Liver (tissue), 9 donors: ENCODE data around the gene PRC1. TPM values are rescaled to one million over a fixed set of nuclear protein-coding genes. Genes with fewer than 3 reads are reported as not detected.
"Not testable (repeated sequence)": the region's sequence is repeated elsewhere in the genome, so short reads cannot be mapped to it uniquely, and the experiment has no call there.

Experiments
- DNase-seq: peaks from one replicate; pipeline ENCODE4 v3.0.0-alpha.2; 2017; ENCODE audit warnings: low spot score
- H3K27ac ChIP-seq, 2 donors: one replicate each; pipeline ENCODE4 v1.7.0; 2013; ENCODE audit warnings: inconsistent platforms in 2 of 2, low read length in 2 of 2, control low read depth in 1 of 2, low read depth in 1 of 2, mild to moderate bottlenecking in 1 of 2
- H3K27me3 ChIP-seq, 4 donors: one replicate each; pipeline versions ENCODE4 v1.6.1 to v1.7.0; 2013; ENCODE audit warnings: low read length in 3 of 4, inconsistent platforms in 1 of 4, mild to moderate bottlenecking in 1 of 4, moderate library complexity in 1 of 4; ENCODE audit not compliant: control insufficient read depth in 4 of 4, insufficient read depth in 4 of 4
- H3K36me3 ChIP-seq, 4 donors: one replicate each; pipeline versions ENCODE4 v1.6.1 to v1.7.0; 2013; ENCODE audit warnings: low read length in 3 of 4, mild to moderate bottlenecking in 3 of 4, low read depth in 1 of 4, moderate library complexity in 1 of 4; ENCODE audit not compliant: control insufficient read depth in 4 of 4, insufficient read depth in 3 of 4
- H3K4me1 ChIP-seq, 4 donors: one replicate each; pipeline versions ENCODE4 v1.6.1 to v1.7.0; 2013; ENCODE audit warnings: low read length in 3 of 4, mild to moderate bottlenecking in 3 of 4, moderate library complexity in 1 of 4; ENCODE audit not compliant: control insufficient read depth in 4 of 4, insufficient read depth in 4 of 4
- H3K4me3 ChIP-seq, 3 donors: one replicate each; pipeline versions ENCODE4 v1.6.1 to v1.7.0; 2013; ENCODE audit warnings: low read length in 3 of 3, control low read depth in 1 of 3, low read depth in 1 of 3, mild to moderate bottlenecking in 1 of 3
- H3K9ac ChIP-seq, 2 donors: one replicate each; pipeline ENCODE4 v1.7.0; 2013; ENCODE audit warnings: low read length in 2 of 2, mild to moderate bottlenecking in 2 of 2, moderate library complexity in 2 of 2, control low read depth in 1 of 2, low read depth in 1 of 2
- H3K9me3 ChIP-seq, 4 donors: one replicate each; pipeline versions ENCODE4 v1.6.1 to v1.7.0; 2013; ENCODE audit warnings: low read length in 3 of 4; ENCODE audit not compliant: control insufficient read depth in 4 of 4
- CTCF ChIP-seq: fragments of 150-350 bp; IDR thresholded peaks from 2 replicates; pipeline ENCODE4 v1.5.1; 2017; ENCODE audit warnings: improper control_type of control experiment, low read depth, low read length; ENCODE audit not compliant: missing input control
- EGR1 ChIP-seq, 2 donors: IDR thresholded peaks; 2 replicates each; pipeline ENCODE4 v1.6.1; 2016 to 2018; ENCODE audit warnings: antibody characterized with exemption in 2 of 2, low read depth in 2 of 2
- FOXA1 ChIP-seq: IDR thresholded peaks from 2 replicates; pipeline ENCODE4 v1.6.1; 2016; ENCODE audit warnings: antibody characterized with exemption
- FOXA2 ChIP-seq: IDR thresholded peaks from 2 replicates; pipeline ENCODE4 v1.6.1; 2016; ENCODE audit warnings: antibody characterized with exemption
- HNF4A ChIP-seq, 2 donors: conservative IDR thresholded peaks; 2 replicates each; pipeline ENCODE4 v1.6.1; 2016; ENCODE audit warnings: antibody characterized with exemption in 2 of 2, mild to moderate bottlenecking in 2 of 2
- JUND ChIP-seq, 2 donors: IDR thresholded peaks; 2 replicates each; pipeline ENCODE4 v1.6.1; 2016; ENCODE audit warnings: antibody characterized with exemption in 2 of 2
- NR2F2 ChIP-seq: IDR thresholded peaks from 2 replicates; pipeline ENCODE4 v1.6.1; 2016; ENCODE audit warnings: antibody characterized with exemption
- RXRA ChIP-seq, 2 donors: IDR thresholded peaks; 2 replicates each; pipeline ENCODE4 v1.6.1; 2017 to 2018; ENCODE audit warnings: antibody characterized with exemption in 2 of 2, mild to moderate bottlenecking in 1 of 2
- TAF1 ChIP-seq: conservative IDR thresholded peaks from 2 replicates; pipeline ENCODE4 v1.6.1; 2016; ENCODE audit warnings: antibody characterized with exemption, mild to moderate bottlenecking
- YY1 ChIP-seq: IDR thresholded peaks from 2 replicates; pipeline ENCODE4 v1.6.1; 2016; ENCODE audit warnings: antibody characterized with exemption, mild to moderate bottlenecking
- WGBS: extraction: QIAGEN DNeasy Blood & Tissue Kit; methylation state at CpG from one replicate; pipeline ENCODE4 v1.1.7; 2013; 5-methylcytosine and 5-hydroxymethylcytosine counted together
- polyA plus RNA-seq, 2 donors: library from polyadenylated mRNA; stranded (reverse) in 1 of 2; unstranded in 1 of 2; fragments of 200-250 nt in 1 of 2; fragments of >200 nt in 1 of 2; fragmentation: Nextera tagmentation in 1 of 2; extraction: Ambion mirVana in 1 of 2; gene quantifications; one replicate each; pipeline versions ENCODE4 v1.2.1 to v1.2.3, GENCODE V29; 2013 to 2015
- total RNA-seq, 2 donors: library from RNA; depleted of rRNA; stranded (reverse); fragments of >200 nt; gene quantifications; one replicate each; pipeline ENCODE4 v1.2.3, GENCODE V29; 2014
- TF ChIP-seq, protein P1 (sequence below): IDR thresholded peaks from 2 replicates; pipeline ENCODE4 v1.6.1; 2016; ENCODE audit warnings: antibody characterized with exemption
- TF ChIP-seq, protein P2 (sequence below): IDR thresholded peaks from 2 replicates; pipeline ENCODE4 v1.6.1; 2016; ENCODE audit warnings: antibody characterized with exemption, mild to moderate bottlenecking
- TF ChIP-seq, protein P3 (sequence below): IDR thresholded peaks from 2 replicates; pipeline ENCODE4 v1.6.1; 2016; ENCODE audit warnings: antibody characterized with exemption
- donor health status: healthy.
- donor health status: healthy.
- donor health status: healthy.
- donor health status: healthy.
- donor health status: healthy.

PRC1 gene
- total and polyA plus RNA-seq, 4 donors: 2.1 to 128 (median 5.6) TPM

DNA sequence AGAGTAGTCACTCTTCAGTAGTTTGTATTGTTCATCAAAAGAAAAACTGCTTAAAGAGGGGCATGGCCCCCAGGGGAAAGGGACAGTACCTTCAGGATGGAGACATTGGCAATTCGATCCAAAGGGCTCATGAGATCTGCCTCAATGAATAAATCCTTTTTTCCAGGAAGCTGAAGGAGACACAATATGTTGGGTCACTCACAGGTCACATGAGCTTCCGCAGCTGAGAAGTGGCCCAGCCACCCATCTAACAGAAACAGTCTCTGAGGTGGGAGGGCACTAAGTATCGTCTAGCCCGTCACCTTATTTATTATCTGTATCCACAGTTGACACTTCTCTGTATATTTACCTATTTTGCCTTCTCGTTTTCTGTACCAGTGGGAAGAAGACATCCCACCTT is 23.4 kb upstream of the PRC1 start:
- Histone ChIP-seq H3K27me3 (no peaks in the 10 kb centered on the region), H3K27ac (no peak overlapping the region), H3K4me1 (peaks cover 2 to 14% (median 12%) of the 10 kb centered on the region in 4 donors), H3K9ac (no peak overlapping the region), H3K9me3 (no peaks in the 10 kb centered on the region), H3K4me3 (no peak overlapping the region), H3K36me3 (peaks cover 5 to 16% (median 11%) of the 10 kb centered on the region in 4 donors)
- WGBS: 83% methylated on average over 5 of the region's 5 CpGs
- no peak for TF ChIP-seq RXRA (IDR thresholded peaks at IDR 0.05)
- no peak for DNase-seq

DNA sequence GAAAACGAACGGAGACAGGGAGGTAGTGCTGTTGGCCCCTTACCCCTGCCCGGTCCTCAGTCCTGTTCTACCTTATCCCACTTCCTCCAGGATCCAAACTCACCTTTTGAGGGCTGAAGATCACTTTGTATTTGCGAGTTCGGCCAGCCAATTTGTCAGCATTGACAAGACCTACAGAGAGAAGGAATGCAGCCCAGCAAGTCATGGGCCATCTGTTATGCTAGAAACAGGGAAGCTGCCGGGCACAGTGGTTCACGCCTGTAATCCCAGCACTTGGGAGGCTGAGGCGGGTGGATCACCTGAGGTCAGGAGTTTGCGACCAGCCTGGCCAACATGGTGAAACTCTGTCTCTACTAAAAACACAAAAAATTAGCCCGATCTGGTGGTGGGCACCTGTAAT is 19.4 kb upstream of the PRC1 start:
- H3K27me3 ChIP-seq, H3K27ac ChIP-seq, H3K9me3 ChIP-seq, H3K4me1 ChIP-seq, H3K9ac ChIP-seq, DNase-seq, H3K4me3 ChIP-seq: not testable (repeated sequence)
- H3K36me3 ChIP-seq: peaks cover 6 to 38% (median 21%) of the 10 kb centered on the region in 4 donors
- WGBS: 98% methylated on average over 10 of the region's 10 CpGs

- Histone ChIP-seq H3K9ac (no peak overlapping the region), H3K27me3 (no peaks in the 10 kb centered on the region), H3K4me1 (no peaks in the 10 kb centered on the region), H3K36me3 (peaks cover 4 to 69% (median 43%) of the 10 kb centered on the region in 4 donors), H3K27ac (no peak overlapping the region), H3K4me3 (no peak overlapping the region), H3K9me3 (no peaks in the 10 kb centered on the region)
- DNase-seq: no peak
- TF ChIP-seq, protein P1, sequence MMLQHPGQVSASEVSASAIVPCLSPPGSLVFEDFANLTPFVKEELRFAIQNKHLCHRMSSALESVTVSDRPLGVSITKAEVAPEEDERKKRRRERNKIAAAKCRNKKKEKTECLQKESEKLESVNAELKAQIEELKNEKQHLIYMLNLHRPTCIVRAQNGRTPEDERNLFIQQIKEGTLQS: no peak
- TF ChIP-seq EGR1 (IDR thresholded peaks at IDR 0.05; ENCODE audit: low read depth in 2 of 2): no peak
- TF ChIP-seq RXRA (IDR thresholded peaks at IDR 0.05): no peak
- no peak for TF ChIP-seq JUND (IDR thresholded peaks at IDR 0.05)
- TF ChIP-seq, protein P2, sequence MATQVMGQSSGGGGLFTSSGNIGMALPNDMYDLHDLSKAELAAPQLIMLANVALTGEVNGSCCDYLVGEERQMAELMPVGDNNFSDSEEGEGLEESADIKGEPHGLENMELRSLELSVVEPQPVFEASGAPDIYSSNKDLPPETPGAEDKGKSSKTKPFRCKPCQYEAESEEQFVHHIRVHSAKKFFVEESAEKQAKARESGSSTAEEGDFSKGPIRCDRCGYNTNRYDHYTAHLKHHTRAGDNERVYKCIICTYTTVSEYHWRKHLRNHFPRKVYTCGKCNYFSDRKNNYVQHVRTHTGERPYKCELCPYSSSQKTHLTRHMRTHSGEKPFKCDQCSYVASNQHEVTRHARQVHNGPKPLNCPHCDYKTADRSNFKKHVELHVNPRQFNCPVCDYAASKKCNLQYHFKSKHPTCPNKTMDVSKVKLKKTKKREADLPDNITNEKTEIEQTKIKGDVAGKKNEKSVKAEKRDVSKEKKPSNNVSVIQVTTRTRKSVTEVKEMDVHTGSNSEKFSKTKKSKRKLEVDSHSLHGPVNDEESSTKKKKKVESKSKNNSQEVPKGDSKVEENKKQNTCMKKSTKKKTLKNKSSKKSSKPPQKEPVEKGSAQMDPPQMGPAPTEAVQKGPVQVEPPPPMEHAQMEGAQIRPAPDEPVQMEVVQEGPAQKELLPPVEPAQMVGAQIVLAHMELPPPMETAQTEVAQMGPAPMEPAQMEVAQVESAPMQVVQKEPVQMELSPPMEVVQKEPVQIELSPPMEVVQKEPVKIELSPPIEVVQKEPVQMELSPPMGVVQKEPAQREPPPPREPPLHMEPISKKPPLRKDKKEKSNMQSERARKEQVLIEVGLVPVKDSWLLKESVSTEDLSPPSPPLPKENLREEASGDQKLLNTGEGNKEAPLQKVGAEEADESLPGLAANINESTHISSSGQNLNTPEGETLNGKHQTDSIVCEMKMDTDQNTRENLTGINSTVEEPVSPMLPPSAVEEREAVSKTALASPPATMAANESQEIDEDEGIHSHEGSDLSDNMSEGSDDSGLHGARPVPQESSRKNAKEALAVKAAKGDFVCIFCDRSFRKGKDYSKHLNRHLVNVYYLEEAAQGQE: no peak
- TF ChIP-seq HNF4A (conservative IDR thresholded peaks at IDR 0.05): no peak
- 93% methylated on average over 3 of the region's 3 CpGs for WGBS
These were observed 12.9 kb upstream of the PRC1 start for GRCh38 chr15:91007266-91007665.

DNA sequence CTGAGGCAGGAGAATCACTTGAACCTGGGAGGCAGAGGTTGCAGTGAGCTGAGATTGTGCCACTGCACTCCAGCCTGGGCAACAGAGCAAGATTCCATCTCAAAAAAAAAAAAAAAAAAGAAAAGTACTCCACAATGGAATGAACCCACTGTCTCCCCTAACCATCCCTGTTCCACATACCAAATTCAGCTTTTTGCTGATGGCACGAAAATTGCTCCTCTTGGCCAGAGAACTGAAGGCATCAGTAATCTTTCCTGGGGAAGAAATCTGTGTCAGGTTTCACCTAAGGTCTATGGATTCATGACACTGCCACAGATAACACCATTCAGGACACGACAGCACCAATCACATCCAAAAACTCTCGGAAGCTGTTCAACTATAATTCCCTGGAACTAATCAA is 6.9 kb upstream of the PRC1 start:
- WGBS: 96% methylated on average over 3 of the region's 3 CpGs
- no peaks in the 10 kb centered on the region for H3K27me3 ChIP-seq
- no peak overlapping the region for H3K9ac ChIP-seq
- no peak overlapping the region for H3K27ac ChIP-seq
- H3K4me3 ChIP-seq: no peak overlapping the region
- H3K36me3 ChIP-seq: peaks cover 5 to 69% (median 41%) of the 10 kb centered on the region in 4 donors
- TF ChIP-seq NR2F2 (no peak), CTCF (no peak), EGR1 (IDR thresholded peaks at IDR 0.05; ENCODE audit: low read depth in 2 of 2) (no peak), JUND (IDR thresholded peaks at IDR 0.05) (no peak), FOXA1 (no peak), FOXA2 (no peak), YY1 (no peak), TAF1 (no peak), RXRA (IDR thresholded peaks at IDR 0.05) (no peak)
- TF ChIP-seq, protein P3, sequence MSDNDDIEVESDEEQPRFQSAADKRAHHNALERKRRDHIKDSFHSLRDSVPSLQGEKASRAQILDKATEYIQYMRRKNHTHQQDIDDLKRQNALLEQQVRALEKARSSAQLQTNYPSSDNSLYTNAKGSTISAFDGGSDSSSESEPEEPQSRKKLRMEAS: no peak
- TF ChIP-seq, protein P1: no peak
- no peak for DNase-seq
- H3K4me1 ChIP-seq: no peaks in the 10 kb centered on the region
- no peaks in the 10 kb centered on the region for H3K9me3 ChIP-seq
